HepG2 (cell line): Measurements from ENCODE around the gene MICOS13. TPM values are rescaled to one million over a fixed set of nuclear protein-coding genes. Genes with fewer than 3 reads are reported as not detected.
A peak's percentile ranks its signal among the peaks of the same experiment; 100 is the strongest.

Experiments
- ATF7-NPFF ChIP-seq: sonication (generic); formaldehyde crosslinking; IDR thresholded peaks from 2 replicates; pipeline ENCODE4 v1.8.1; 2023; ENCODE audit warnings: mild to moderate bottlenecking, low read depth, missing genetic modification reagents, moderate library complexity
- BHLHE40 ChIP-seq: IDR thresholded peaks from 2 replicates; pipeline ENCODE4 v1.6.1; 2011; ENCODE audit warnings: low read length, improper control_type of control experiment
- CEBPB ChIP-seq: IDR thresholded peaks from 2 replicates; pipeline ENCODE4 v1.6.1; 2011; ENCODE audit warnings: low read depth, low read length, improper control_type of control experiment, borderline replicate concordance
- CENPX ChIP-seq: sonication (generic); formaldehyde crosslinking; IDR thresholded peaks from 2 replicates; pipeline ENCODE4 v1.9.0; 2021; ENCODE audit warnings: mild to moderate bottlenecking, missing genetic modification reagents, moderate library complexity
- FOXA1 ChIP-seq, 2 experiments: fragments of 450-650 bp in 1 of 2; sonication (generic) in 1 of 2; formaldehyde crosslinking in 1 of 2; IDR thresholded peaks; 2 replicates each; pipeline versions ENCODE4 v1.4.0 to v1.6.1; 2016 to 2020; ENCODE audit warnings: missing genetic modification reagents in 1 of 2
- GLMP ChIP-seq: sonication (generic); formaldehyde crosslinking; IDR thresholded peaks from 2 replicates; pipeline ENCODE4 v1.9.0; 2021; ENCODE audit warnings: missing genetic modification reagents, mild to moderate bottlenecking, borderline replicate concordance
- HDAC1 ChIP-seq: sonication (generic); formaldehyde crosslinking; IDR thresholded peaks from 2 replicates; pipeline ENCODE4 v1.5.1; 2020; ENCODE audit warnings: mild to moderate bottlenecking, missing genetic modification reagents
- JUNB ChIP-seq: sonication (generic); formaldehyde crosslinking; IDR thresholded peaks from 2 replicates; pipeline ENCODE4 v1.8.0; 2022; ENCODE audit warnings: missing genetic modification reagents, mild to moderate bottlenecking, borderline replicate concordance
- RAD51 ChIP-seq: fragments of 450-650 bp; IDR thresholded peaks from 2 replicates; pipeline ENCODE4 v1.6.1; 2016; ENCODE audit warnings: borderline replicate concordance
- SMAD1 ChIP-seq: sonication (generic); formaldehyde crosslinking; IDR thresholded peaks from 2 replicates; pipeline ENCODE4 v1.4.0; 2020; ENCODE audit warnings: missing genetic modification reagents, low read depth, mild to moderate bottlenecking, borderline replicate concordance
- TFDP1 ChIP-seq: IDR thresholded peaks from 2 replicates; pipeline ENCODE4 v1.6.1; 2016; ENCODE audit warnings: missing compliant biosample characterization, missing genetic modification reagents, borderline replicate concordance
- ZBTB4 ChIP-seq: sonication (generic); formaldehyde crosslinking; IDR thresholded peaks from 2 replicates; pipeline ENCODE4 v1.4.0; 2020; ENCODE audit warnings: missing genetic modification reagents, mild to moderate bottlenecking, borderline replicate concordance
- ZHX1 ChIP-seq: sonication (generic); formaldehyde crosslinking; IDR thresholded peaks from 2 replicates; pipeline ENCODE4 v1.8.1; 2022; ENCODE audit warnings: low read depth, mild to moderate bottlenecking, missing genetic modification reagents
- ZNF24 ChIP-seq: fragments of 450-650 bp; IDR thresholded peaks from 2 replicates; pipeline ENCODE4 v1.6.1; 2017; ENCODE audit warnings: antibody characterized with exemption, mild to moderate bottlenecking
- ZNF280B ChIP-seq: sonication (generic); formaldehyde crosslinking; IDR thresholded peaks from 2 replicates; pipeline ENCODE4 v1.5.0; 2020; ENCODE audit warnings: missing genetic modification reagents, mild to moderate bottlenecking, borderline replicate concordance
- ZNF33B ChIP-seq: sonication (generic); formaldehyde crosslinking; IDR thresholded peaks from 2 replicates; pipeline ENCODE4 v1.5.1; 2020; ENCODE audit warnings: mild to moderate bottlenecking, missing genetic modification reagents
- ZNF546 ChIP-seq: sonication (generic); formaldehyde crosslinking; conservative IDR thresholded peaks from 2 replicates; pipeline ENCODE4 v1.8.1; 2023; ENCODE audit warnings: mild to moderate bottlenecking, missing genetic modification reagents
- ZNF766 ChIP-seq: sonication (generic); formaldehyde crosslinking; IDR thresholded peaks from 2 replicates; pipeline ENCODE4 v1.5.0; 2020; ENCODE audit warnings: missing genetic modification reagents, borderline replicate concordance
- polyA plus RNA-seq, 8 experiments: library from polyadenylated mRNA; depleted of rRNA in 3 of 8; stranded (reverse) in 7 of 8; unstranded in 1 of 8; fragments of >200 nt; fragmentation: Illumina TruSeq in 4 of 8; extraction: Trizol in 4 of 8; gene quantifications; 2 replicates each; pipeline versions ENCODE4 v1.2.1 to v1.2.3, GENCODE V29; 2011 to 2016; ENCODE audit warnings: low read depth in 4 of 8, missing spikeins in 1 of 8, mixed read lengths in 1 of 8; ENCODE audit not compliant: insufficient read depth in 1 of 8
- total RNA-seq, 5 experiments: library from RNA; depleted of rRNA; stranded (reverse); fragments of >200 nt; fragmentation: Illumina TruSeq; extraction: Trizol; gene quantifications; 2 replicates each; pipeline ENCODE4 v1.2.3, GENCODE V29; 2016; ENCODE audit warnings: low read depth in 1 of 5

Gene MICOS13
- total and polyA plus RNA-seq, 2 of the 13 experiments (the other 11 are each of a cell fraction or from before 2014, with no cell fraction given) = 28.8 to 35.4 TPM

GRCh38 chr19:5719961-5720790, 39.9 kb upstream of the MICOS13 start, which contains the start of the genes CATSPERD and LONP1 (continued):
- TF ChIP-seq ZBTB4 (CRISPR knock-in tag) (peak; percentile 76; the same call in 1 of the 2 replicates), RAD51 (peak; percentile 93), ZNF546 (CRISPR knock-in tag) (peak; percentile 85), HDAC1 (CRISPR knock-in tag) (peak; percentile 100), ZNF280B (CRISPR knock-in tag) (peak; percentile 65), ZHX1 (CRISPR knock-in tag) (peak; percentile 73), CENPX (no peak), BHLHE40 (peak; percentile 100), ZNF33B (0 out of 2 replicates have a peak, but pooled peaks have one; percentile 24), SMAD1 (CRISPR knock-in tag) (peak; percentile 88; the same call in 1 of the 2 replicates), ZNF24 (no peak), ZNF766 (CRISPR knock-in tag) (peak; percentile 71; the same call in 1 of the 2 replicates), CEBPB (0 out of 2 replicates have a peak, but pooled peaks have one; percentile 5), FOXA1 (IDR thresholded peaks at IDR 0.05) (no peak), FOXA1 (CRISPR knock-in tag; IDR thresholded peaks at IDR 0.05) (peak; percentile 54), TFDP1 (CRISPR knock-in tag) (peak; percentile 97), ATF7-NPFF (peak; percentile 63), JUNB (no peak; the same call in 1 of the 2 replicates), GLMP (CRISPR knock-in tag) (no peak)
